AG08396 (cell line): ENCODE measurements around the gene PTX4.

Experiments used
- DNase-seq: peaks from one replicate; pipeline ENCODE4 v3.0.0; 2012; ENCODE audit warnings: low spot score, mixed read lengths

The PTX4 gene, protein sequence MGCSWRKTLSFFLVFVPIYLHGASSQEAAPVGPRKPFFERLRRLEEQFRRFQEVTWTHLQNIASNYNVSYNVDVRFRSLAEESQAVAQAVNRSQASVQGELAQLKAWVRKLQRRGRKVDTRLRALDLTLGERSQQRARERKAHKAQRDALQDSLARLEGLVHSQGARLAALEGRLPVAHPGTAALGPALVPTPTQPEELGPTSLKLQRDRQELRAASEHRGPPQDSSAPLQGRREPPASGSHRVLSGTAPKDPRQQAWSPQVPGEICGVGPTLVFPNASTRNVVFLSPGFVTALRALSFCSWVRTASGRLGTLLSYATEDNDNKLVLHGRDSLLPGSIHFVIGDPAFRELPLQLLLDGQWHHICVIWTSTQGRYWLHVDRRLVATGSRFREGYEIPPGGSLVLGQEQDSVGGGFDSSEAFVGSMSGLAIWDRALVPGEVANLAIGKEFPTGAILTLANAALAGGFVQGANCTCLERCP

DNA sequence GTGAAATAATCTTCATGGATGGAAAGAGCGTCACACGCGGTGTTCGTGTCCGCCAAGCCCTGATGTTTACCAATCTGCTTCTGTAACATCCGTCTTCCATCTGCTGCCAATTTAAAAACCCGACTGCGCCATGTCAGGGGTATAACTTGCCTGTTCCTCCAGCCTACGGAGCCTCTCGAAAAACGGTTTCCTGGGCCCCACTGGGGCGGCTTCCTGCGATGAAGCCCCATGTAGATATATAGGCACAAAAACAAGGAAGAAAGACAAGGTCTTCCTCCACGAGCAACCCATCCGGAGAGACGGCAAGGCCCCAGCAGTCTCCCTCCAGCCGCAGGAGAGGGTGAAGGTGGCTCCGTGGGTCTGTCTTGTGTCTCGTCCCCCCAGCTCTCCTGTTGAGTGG, at the start of gene PTX4:
Gene PTX4, minus strand, starts transcription at position 326 of the 400 bp plus-strand sequence. Its CDS starts 35 bp downstream, at position 291.
- no peak for DNase-seq

DNA sequence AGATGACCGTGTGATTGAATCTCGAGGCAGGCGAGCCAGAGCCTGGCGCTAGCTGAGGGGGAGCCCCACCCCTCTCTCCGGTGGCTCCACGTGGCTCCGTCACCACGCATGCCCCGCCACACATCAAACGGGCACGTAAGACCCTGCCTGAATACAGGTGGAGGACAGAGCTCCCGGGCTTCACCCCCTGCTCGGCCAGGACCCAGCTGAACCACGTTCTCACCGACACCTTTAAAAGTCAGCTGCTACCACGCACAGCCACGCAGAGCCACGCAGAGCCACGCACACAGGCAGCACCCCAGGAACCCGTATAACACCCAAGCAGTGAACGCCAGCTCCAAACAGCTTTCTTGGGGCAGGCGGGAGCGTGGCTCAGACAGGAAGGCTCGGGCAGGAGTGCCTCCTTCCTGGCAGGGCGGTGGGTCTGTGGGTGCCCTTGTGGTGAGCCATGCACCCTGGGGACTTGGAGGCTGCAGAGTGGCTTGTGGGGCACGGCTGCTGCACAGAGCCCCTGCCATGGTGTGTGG, 49.1 kb upstream of the PTX4 start:
- no peak for DNase-seq

DNA sequence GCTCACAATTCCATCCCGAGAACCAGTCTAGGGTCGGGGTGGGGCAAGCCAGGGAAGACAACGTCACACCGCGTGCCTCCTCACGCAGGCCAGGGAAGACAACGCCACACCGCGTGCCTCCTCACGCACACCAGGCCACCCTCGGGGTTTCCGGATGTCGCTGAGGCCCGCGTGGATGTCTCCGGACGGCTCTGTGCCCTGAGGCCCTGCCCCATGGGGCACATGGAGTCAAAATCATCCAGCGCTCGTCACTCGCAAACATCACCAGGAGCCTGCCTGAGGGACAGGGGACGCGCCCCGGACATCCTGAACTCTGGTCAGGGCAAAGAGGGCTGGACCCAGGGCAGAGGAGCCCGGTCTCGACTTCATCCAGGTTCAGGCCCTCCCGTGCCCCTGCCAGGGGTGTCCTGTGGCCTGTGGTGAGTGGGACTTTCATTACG, 48.4 kb upstream of the PTX4 start:
- DNase-seq, result no peak

DNA sequence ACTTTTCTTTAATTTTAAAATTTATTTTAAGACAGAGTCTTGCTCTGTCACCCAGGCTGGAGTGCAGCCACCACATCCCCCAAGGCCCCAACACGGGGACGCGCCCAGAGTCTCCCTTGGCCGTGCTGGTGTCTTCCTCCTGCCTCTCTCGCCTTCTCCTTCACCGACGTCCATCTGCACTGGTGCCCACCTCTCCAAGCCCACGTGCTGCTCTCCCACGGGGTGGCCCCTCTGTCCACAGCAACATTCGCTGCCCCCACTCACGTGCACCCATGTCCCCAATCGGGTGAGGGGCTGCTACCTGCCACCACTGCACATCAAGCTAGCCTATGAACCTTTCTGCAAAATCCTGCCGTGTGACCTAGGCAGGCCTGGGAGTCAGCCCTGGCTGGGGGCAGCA, 47.9 kb upstream of the PTX4 start:
- DNase-seq, result no peak

DNA sequence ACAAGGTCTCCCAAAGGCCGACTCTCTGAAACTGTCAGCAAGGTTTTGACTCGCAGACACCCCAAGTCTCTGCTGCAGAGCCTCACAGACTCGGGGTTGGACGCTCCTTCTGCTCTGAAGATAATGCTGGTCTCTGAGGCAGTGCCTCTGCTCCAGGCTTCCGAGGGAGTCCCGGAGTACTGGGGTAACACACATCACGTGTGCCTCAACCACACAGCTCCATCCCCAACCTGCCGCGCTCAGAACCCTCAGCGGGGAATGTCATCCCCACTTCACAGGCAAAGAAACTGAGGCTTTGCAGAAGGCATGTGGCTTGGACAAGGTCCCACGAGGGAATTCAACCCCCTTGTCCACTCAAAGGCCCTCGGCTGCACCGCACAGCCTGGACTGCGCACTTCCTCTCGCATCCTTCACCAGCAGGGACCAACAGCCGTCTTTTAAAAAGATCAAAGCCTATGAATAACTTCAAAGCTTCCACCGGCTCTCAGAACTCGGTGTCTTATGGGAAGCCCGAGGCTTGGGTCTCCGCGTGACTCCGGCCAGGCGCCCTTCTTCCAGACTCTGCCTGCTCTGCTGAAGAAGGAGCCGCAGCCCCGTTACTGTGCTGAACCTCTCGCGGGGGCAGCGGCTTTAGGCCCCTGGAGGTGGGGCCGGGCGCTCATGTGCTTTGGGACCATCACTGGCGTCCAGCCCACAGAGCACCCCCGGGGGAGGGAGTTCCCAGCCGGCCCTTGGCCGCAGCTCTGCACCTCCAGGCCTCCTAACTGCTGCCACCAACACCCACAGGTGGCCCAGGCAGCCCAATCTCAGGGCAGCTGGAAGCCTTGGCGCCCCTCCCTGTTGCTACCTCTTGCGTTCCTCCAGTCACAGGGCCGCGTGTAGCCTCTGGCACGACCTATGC, 46.9 kb upstream of the PTX4 start:
- peak; percentile 52 for DNase-seq

DNA sequence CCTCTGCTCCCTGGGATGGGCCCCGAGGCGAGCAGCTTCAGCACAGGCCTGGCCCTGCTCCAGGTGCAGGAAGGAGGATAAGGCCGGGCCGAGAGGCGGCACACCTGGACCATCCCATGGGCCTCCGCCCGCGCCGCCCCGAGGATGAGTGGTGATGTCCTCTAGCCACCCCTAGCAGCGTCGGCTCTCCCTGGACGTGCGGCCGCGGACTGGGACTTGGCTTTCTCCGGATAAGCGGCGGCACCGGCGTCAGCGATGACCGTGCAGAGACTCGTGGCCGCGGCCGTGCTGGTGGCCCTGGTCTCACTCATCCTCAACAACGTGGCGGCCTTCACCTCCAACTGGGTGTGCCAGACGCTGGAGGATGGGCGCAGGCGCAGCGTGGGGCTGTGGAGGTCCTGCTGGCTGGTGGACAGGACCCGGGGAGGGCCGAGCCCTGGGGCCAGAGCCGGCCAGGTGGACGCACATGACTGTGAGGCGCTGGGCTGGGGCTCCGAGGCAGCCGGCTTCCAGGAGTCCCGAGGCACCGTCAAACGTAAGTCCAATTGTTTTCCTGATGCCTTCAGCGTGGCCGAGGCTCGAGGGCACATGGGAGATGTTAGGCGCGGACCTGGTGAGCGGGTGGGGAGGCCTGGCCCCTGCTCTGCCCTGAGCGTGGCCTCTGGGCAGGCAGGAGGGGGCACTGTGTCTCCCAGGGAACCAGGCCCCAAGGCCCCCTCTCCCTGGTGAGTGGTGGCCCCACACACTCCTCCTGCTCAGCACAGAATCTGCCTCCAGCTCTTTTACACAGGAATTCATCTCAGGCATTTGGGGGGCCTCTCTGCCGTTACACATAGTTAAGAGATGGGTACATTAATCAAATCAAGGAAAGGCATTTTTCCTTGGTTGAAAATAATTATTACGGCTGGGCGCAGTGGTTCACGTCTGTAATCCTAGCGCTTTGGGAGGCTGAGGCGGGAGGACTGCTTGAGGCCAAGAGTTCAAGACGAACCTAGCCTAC, 45.6 kb upstream of the PTX4 start:
- DNase-seq, result peak; percentile 55

DNA sequence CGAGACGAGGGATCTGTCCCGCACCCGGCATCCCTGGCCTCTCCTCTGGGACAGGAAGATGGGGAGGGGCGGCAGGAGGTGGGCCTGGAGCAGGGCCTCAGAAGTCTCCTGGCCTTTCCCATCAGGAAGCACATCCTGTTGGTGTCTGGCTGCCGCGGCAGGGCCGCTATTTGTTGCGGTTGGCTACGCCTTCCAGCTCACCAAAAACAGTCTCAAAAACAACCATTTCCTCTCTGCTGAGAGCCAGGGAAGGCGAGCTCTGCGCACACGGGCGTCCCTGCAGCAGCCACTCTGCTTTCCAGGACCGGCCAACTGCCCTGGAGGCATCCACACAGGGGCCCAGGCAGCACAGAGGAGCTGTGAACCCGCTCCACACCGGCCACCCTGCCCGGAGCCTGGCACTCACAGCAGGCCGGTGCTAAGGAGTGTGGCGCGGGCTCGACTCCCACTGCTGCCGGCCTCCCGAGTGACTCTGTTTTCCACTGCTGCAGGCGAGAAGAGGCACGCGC, 44.8 kb upstream of the PTX4 start, which contains the start of gene TMEM204:
Gene TMEM204, plus strand, starts transcription at position 224 of the 509 bp plus-strand sequence. CDS start 610 bp downstream, outside the sequence.
- peak; percentile 83 for DNase-seq

DNA sequence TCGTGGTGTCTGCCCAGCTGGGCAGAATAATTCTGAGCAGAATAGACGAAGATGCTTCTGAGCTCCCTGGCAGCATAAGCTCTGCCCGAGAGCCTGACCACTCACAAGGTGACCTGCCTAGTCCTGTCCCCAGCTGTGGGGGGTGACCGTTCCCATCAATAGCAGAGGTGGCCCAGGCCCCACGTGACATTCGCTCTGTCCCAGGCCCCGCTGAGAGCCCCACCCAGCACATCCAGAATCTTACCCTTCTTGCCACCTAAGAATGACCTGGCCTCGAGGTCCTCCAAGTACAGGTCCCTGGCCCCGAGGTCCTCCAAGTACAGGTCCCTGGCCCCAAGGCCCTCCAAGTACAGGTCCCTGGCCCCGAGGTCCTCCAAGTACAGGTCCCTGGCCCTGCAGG, 44.0 kb upstream of the PTX4 start:
- no peak for DNase-seq

DNA sequence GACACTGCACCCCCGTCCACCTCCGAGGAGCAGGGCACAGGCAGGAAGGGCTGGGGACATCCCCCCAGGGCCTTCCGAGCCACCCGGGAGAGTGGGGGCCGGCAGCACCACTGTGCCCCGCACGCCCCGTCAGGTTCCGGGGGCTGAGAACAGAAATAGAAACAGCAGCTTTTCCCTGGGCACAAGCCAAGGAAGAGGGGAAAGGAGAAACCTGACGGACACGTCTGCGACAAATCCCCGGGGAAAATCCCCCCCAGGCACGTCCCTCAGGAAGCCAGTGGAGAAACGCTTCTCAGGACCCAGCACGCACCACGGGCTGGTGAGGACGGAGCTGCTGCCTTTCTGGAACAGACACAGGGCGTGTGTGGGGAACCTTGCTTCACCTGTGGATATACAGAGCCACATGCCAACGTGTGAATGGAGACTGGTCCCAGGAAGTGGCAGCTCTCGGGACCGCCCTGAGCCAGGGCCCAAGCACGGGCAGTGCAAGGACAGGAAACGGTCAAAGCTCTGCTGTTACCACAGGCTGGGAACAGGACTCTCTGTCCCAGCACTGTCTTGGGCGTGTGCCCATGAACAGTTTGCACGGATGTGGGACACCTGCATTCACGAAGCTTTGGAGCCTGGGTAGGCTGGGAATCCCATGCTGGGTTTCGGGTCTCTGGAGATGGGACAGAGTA, 43.5 kb upstream of the PTX4 start:
- DNase-seq, result peak; percentile 64

DNA sequence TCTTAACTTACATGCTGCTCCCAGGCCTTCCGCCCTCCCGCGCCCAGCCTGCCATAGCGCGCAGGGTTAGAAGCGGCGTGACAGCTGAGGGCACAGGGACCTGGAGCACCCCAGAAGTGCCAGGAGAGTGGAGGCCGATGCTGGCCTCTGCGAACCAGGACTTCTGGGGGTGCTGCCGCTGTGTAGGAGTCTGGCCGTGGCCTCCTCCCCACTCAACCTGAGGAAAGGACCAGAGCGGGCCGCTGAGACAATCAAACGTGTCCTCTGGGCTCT, 42.8 kb upstream of the PTX4 start:
- no peak for DNase-seq

DNA sequence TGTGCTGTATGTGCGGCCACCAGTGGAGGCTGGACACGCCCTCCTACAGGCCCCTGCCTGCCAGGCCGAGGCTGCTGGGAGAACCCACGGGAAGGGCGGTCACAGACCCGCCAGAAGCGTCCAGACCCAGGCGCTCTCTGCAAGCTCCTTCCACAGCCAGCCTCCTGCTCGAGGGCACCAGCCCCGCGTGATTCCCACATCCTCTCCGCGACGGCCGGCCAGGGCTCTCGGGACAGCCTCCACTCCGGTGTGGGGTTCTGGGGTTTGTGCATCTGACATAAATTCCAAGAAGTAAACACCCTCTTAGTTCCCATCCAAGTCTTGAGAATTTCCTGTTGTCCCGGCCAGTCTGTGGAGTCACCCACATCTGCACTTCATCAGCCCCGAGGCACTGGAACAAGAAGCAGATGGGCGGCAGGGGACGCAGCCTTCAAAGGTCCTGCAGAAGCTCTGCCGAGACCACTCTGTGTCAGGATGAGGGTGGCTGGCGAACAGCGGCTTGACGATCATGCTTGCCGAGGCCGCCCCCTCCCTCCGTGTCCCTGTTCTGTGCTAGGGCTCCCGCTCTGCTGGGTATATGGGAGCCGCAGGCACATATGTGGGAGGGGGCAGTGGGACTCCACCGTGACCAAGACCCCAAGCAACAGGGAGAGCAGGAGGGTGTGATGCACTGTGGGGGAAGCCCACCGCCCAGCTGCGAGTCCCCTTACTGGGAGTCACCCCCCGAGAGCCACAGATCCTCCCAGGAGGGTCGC, 42.3 kb upstream of the PTX4 start:
- peak; percentile 75 for DNase-seq

DNA sequence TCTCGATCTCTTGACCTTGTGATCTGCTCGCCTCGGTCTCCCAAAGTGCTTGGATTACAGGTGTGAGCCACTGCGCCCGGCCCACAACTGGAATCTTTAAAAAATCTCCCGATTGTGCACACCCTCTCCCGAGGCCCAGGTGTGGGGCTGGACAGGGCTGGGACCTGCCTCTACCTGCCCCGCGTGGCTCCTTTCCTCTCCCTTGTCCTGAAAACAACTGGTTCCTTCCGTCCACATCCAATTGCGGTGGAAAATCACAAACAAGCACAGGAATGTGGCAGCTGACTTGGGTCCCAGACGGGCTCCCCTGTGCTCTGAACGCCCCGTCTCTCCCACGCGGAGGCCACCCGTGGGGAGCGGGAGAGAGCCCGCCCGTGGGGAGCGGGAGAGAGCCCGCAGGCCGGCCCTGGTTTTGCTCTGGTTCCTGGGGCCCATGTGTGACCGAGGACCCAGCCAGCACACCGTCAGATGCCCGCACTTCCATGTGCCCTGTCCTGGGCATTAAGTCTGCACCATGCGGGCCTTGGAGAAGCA, 41.7 kb upstream of the PTX4 start:
- DNase-seq, result no peak

DNA sequence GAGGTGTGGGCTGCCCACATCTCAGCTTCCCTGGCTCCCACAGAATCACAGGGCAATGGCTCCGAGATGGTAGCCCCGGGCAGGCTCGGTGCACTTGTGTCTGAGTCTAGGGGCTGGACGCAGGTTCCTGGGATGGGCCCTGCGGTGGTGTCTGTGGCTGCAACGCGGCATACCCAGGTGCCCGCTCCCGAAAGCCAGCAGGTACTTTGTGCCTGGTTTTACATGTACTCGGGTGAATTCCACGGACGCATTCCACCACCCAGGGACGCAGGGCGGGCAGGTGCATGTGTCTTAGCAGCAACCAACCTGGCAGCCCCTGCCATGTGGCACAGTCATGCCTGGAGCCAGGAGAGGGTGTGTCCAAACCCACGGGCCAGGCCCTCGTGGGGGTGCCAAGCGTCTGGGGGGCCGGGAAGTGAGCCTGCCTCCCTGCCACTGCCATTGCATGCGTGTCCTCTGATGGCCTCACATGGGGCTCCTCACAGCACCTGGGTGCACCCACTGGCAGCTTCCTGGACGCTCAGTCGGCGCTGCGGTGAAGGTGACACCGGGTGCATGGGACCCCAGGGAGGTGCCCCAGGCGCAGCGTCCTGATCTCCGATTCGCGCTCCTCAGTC, 40.3 kb upstream of the PTX4 start:
- DNase-seq, result no peak

DNA sequence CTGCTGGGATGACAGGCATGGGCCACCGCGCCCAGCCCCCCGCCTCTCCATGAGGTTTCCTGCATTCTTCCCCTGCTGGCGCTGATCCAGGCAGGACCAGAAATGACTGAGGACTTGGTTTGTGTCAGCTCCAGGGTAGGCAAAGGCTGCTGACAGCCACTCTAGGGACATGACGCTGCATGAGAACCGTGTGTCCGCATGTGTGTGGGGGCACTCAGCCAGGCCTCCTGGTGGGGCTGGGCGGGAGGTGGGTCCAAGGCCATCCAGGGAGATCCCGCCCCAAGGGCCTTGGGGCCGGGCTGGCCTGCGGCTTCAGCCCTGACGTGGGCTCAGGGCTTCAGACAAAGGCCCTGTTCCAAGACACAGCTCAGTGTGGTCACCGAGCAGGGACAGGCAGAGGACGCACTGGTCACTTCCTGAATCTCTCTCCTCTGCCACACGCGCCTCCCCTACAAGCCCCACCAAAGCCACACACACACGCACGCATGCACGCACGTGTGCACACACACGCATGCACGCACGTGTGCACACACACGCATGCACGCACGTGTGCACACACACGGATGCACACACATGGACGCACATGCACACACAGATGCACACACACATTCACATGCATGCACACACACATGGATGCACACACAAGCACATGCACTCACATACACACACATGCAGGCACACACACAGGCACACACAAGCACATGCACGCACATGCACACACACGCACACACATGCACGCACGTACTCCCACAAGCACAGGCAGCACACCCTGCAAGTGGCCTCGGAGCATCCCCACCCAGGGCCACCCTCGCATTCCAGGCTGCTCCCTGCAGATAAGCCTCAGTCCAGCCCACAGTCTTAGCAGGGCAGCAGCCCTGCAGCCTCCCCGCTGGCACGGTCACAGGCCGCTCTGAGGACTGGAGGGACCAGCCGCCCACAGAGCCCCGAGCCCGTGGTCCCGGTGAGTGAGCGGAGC, 39.4 kb upstream of the PTX4 start:
- DNase-seq, result no peak

DNA sequence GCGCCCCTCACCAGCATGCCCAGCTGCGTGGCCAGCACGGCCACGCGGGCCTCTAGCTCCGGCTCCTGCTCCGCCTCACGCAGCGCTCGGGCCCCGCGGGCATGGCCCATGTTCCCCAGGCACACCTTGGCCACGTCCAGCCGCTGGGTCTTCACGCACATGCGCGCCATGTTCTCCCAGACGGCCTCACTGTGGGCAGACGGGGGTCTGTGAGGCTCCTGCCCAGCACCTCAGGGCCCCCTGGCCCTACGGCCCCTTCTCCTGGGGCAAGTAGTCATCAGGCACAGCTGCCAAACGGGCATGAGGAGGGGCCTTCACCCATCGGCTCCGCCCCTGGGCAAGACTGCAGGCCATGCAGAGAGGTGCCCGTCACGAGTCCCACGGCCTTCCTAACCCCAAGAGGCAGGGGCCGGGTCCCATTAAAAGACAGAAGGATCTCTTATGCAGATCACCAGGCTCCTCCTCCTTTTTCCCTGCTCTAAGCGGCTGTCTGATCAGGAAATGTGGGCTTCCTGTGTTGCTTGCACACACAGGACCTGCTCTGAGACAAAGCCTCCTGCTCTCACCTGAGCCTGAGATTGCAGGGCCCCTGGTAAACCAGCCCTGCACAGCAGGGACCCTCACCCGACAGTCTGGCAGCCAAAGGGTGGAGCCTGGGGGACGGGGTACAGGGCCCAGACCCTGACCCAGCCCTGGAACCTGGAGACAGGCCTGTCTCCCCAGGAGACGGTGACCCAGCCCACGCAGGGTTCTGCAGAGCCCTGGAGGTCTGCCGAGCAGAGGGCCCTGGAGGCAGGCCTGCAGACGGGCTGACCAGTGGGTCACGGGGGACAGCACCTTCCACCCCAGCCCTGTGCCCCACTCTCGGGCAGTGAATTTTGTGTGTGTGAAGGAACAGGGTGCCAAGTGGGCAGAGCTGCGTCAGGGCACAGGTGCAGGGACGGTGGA, 38.1 kb upstream of the PTX4 start:
- DNase-seq, result no peak

DNA sequence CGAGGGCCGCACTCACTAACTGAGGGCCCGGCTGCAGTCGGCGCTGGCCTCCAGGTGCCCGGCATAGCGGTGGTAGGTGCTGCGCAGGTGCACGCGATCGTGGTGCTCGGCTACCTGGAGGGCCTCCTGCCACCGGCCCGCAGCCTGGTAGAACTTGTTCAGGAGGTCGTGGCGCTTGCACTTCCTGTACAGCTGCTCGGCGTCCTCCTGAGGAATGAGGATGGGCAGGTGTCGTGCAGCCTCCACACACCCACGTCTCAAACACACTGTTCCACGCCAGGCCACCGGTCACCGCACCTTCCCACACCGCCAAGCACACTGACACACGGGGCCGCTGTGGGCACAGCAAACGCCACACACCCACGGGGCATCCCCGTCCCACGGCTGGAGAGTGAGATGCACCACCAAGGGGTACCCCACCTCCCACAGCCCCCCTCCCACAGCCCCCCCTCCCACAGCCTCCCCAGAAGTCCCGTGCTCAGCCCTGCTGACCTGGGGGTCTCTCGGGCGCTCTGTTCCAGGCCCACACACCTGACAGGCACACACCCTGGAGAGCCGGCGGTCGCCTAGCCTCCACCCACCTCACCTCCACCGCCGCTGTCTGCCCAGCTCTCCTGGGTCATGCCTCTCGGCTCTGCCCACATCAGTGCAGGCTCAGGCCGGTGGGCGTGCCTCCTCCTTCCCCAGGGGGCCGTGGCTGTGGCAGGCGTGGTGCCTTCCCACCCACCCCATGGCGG, 37.3 kb upstream of the PTX4 start:
- no peak for DNase-seq
